Nephron progenitor cell (in vitro differentiated cells): ENCODE data around the gene KLF5.

ENCODE experiments used
- DNase-seq: peaks from one replicate; pipeline ENCODE4 v3.0.0; 2021
- H3K27ac Mint-ChIP-seq: 2 replicates; pipeline ENCODE4 v1.8.0; 2021; ENCODE audit warnings: mild to moderate bottlenecking, moderate library complexity, mixed read lengths
- H3K27me3 Mint-ChIP-seq: 2 replicates; pipeline ENCODE4 v1.8.0; 2021; ENCODE audit warnings: mild to moderate bottlenecking, low read depth, mixed read lengths; ENCODE audit not compliant: poor library complexity
- H3K36me3 Mint-ChIP-seq: 2 replicates; pipeline ENCODE4 v1.8.0; 2021; ENCODE audit warnings: low read depth, mixed read lengths
- H3K4me1 Mint-ChIP-seq: 2 replicates; pipeline ENCODE4 v1.8.0; 2021; ENCODE audit warnings: mixed read lengths
- H3K4me3 Mint-ChIP-seq: 2 replicates; pipeline ENCODE4 v1.8.0; 2021; ENCODE audit warnings: mild to moderate bottlenecking, moderate library complexity, mixed read lengths
- H3K9me3 Mint-ChIP-seq: 2 replicates; pipeline ENCODE4 v1.8.0; 2021; ENCODE audit warnings: mild to moderate bottlenecking, moderate library complexity, mixed read lengths
- CTCF ChIP-seq: fragments of 200-600 bp; sonication (generic); IDR thresholded peaks from 2 replicates; pipeline ENCODE4 v1.5.0; 2021; ENCODE audit warnings: antibody characterized with exemption

Gene KLF5

GRCh38 chr13:73111331-73111730 is 52.5 kb downstream of the KLF5 start:
- Mint-ChIP-seq H3K27ac (no peak overlapping the region), H3K36me3 (no peaks in the 10 kb centered on the region), H3K4me3 (no peak overlapping the region), H3K27me3 (peaks cover 3% of the 10 kb centered on the region), H3K9me3 (peaks cover 4% of the 10 kb centered on the region), H3K4me1 (peaks cover 37% of the 10 kb centered on the region)
- TF ChIP-seq CTCF: no peak
- no peak for DNase-seq

DNA sequence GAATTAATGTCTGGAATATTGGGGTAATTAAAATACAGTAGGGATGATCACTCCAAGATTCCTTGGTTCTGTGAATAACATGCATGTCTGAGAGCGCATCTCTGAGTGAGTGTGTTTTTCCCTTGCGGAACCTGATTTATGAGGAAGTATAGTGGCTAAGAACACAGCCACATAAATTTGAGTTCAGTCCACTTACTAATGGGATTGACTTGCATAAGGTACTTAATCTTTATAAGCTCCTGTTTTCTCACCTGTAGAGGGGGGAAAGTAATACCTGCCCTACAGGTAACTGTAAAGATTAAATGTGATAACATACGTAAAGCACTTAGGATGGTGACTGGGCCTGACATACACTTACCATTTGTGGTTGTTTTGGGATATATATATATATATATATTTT is 60.8 kb downstream of the KLF5 start:
- no peak for TF ChIP-seq CTCF
- DNase-seq: no peak
- no peak overlapping the region for H3K27ac Mint-ChIP-seq
- no peaks in the 10 kb centered on the region for H3K36me3 Mint-ChIP-seq
- H3K9me3 Mint-ChIP-seq: peaks cover under 1% of the 10 kb centered on the region
- H3K27me3 Mint-ChIP-seq: peaks cover 3% of the 10 kb centered on the region
- H3K4me1 Mint-ChIP-seq: no peaks in the 10 kb centered on the region
- no peak overlapping the region for H3K4me3 Mint-ChIP-seq
